Measurements from ENCODE around the gene ZNF318. TPM values are rescaled to one million over a fixed set of nuclear protein-coding genes. Genes with fewer than 3 reads are reported as not detected.
"Not testable (repeated sequence)": the region's sequence is repeated elsewhere in the genome, so short reads cannot be mapped to it uniquely, and the experiment has no call there.

Gene ZNF318
- total RNA-seq, 4 donors from 2014 or later, result 5.6 to 13.5 (median 8.1) TPM

DNA sequence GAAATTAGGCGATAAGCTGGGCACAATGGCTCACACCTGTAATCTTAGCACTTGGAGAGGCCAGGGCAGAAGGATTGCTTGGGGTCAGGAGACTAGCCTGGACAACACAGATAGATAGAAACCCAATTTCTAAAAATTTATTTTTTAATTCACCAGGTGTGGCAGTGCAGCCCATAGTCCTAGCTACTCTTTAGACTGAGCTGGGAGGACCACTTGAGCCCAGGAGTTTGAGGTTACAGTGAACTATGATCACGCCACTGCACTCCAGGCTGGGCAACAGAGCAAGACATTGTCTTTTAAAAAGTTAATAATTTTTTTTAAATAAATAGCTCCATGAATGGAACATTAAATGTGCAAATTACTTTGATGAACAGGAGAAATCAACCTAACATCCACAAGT, 8.2 kb downstream of the ZNF318 start:
- Histone ChIP-seq H3K27ac (no peak overlapping the region), H3K4me3 (no peak overlapping the region), H3K9me3 (no peaks in the 10 kb centered on the region), H3K36me3 (peaks cover 0 to 92% (median 9%) of the 10 kb centered on the region in 3 donors), H3K4me1 (peaks cover 0 to 3% (median 0%) of the 10 kb centered on the region in 3 donors), H3K27me3 (no peaks in the 10 kb centered on the region)
- intact Hi-C loops (cut with DNase I), result no loop called here
- TF ChIP-seq, protein P1, sequence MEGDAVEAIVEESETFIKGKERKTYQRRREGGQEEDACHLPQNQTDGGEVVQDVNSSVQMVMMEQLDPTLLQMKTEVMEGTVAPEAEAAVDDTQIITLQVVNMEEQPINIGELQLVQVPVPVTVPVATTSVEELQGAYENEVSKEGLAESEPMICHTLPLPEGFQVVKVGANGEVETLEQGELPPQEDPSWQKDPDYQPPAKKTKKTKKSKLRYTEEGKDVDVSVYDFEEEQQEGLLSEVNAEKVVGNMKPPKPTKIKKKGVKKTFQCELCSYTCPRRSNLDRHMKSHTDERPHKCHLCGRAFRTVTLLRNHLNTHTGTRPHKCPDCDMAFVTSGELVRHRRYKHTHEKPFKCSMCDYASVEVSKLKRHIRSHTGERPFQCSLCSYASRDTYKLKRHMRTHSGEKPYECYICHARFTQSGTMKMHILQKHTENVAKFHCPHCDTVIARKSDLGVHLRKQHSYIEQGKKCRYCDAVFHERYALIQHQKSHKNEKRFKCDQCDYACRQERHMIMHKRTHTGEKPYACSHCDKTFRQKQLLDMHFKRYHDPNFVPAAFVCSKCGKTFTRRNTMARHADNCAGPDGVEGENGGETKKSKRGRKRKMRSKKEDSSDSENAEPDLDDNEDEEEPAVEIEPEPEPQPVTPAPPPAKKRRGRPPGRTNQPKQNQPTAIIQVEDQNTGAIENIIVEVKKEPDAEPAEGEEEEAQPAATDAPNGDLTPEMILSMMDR (IDR thresholded peaks at IDR 0.05), result no peak
- no peak for TF ChIP-seq POLR2A (IDR thresholded peaks at IDR 0.05)
- no peak for DNase-seq
- WGBS, 2 donors, result 92 to 100% methylated on average over 2 of the region's 2 CpGs

- H3K4me3 ChIP-seq, result no peak overlapping the region
- intact Hi-C loops (cut with DNase I), result no loop called here
- no peak for DNase-seq
- H3K27me3 ChIP-seq, result no peaks in the 10 kb centered on the region
- H3K36me3 ChIP-seq, result peaks cover 5 to 100% (median 13%) of the 10 kb centered on the region in 3 donors
- H3K9me3 ChIP-seq, result no peaks in the 10 kb centered on the region
- H3K4me1 ChIP-seq, result no peaks in the 10 kb centered on the region
- 86 to 100% methylated on average over 1 of the region's 1 CpG for WGBS, 2 donors
- H3K27ac ChIP-seq, result no peak overlapping the region
- TF ChIP-seq, protein P1 (IDR thresholded peaks at IDR 0.05), result no peak
- no peak for TF ChIP-seq POLR2A (IDR thresholded peaks at IDR 0.05)
Observed at GRCh38 chr6:43359831-43360230, 9.6 kb downstream of the ZNF318 start.

DNA sequence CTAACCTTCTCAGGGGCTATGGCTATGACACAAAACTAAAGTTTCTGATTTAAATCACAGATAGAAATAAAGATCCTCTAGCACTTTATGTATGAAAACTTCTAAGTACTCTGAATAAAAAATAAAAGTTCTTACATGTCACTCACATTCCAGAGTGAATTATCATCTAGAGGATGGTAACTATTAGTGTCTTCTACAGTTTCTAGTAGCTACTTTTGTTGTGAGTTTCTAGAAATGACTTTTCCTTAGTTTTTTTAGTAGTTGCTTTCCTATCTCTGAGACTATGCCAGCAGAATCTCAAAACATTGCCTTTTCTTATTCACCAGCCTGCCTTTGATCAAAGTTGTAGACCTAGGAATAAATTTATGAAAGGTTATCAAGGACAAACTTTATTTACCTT, 10.1 kb downstream of the ZNF318 start:
- Histone ChIP-seq H3K27ac (no peak overlapping the region), H3K4me1 (no peaks in the 10 kb centered on the region), H3K4me3 (no peak overlapping the region), H3K9me3 (no peaks in the 10 kb centered on the region), H3K36me3 (peaks cover 5 to 100% (median 13%) of the 10 kb centered on the region in 3 donors), H3K27me3 (no peaks in the 10 kb centered on the region)
- intact Hi-C loops (cut with DNase I), result no loop called here
- DNase-seq, result no peak
- no peak for TF ChIP-seq POLR2A (IDR thresholded peaks at IDR 0.05)
- TF ChIP-seq, protein P1 (IDR thresholded peaks at IDR 0.05), result no peak

- intact Hi-C loops (cut with DNase I), result no loop called here
- TF ChIP-seq POLR2A (IDR thresholded peaks at IDR 0.05), result no peak
- TF ChIP-seq, protein P1 (IDR thresholded peaks at IDR 0.05), result peak in 1 of 6 experiments; percentile 20
- Histone ChIP-seq H3K36me3 (peaks cover 5 to 100% (median 13%) of the 10 kb centered on the region in 3 donors), H3K27me3 (no peaks in the 10 kb centered on the region), H3K4me3 (no peak overlapping the region), H3K27ac (no peak overlapping the region), H3K4me1 (no peaks in the 10 kb centered on the region), H3K9me3 (no peaks in the 10 kb centered on the region)
- 82 to 87% methylated on average over 2 of the region's 2 CpGs for WGBS, 2 donors
- no peak for DNase-seq
Observed at GRCh38 chr6:43355862-43356590, 13.4 kb downstream of the ZNF318 start.

DNA sequence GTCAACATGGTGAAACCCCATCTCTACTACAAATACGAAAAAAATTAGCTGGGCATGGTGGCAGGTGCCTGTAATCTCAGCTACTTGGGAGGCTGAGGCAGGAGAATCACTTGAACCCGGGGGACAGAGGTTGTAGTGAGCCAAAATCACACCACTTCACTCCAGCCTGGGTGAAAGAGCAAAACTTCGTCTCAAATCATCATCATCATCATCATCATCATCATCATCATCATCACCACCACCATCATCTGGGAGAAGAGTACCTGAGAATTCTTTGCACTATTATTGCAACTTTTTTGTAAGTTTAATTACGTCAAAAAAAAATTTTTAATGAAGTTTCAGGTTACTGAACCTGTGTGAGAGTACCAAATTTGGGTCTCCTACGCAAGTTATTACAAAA, 17.5 kb downstream of the ZNF318 start:
- intact Hi-C loops (cut with DNase I); H3K27ac ChIP-seq; H3K9me3 ChIP-seq; H3K4me1 ChIP-seq; DNase-seq; H3K4me3 ChIP-seq; H3K27me3 ChIP-seq: not testable (repeated sequence)
- WGBS, 2 donors, result 91 to 92% methylated on average over 5 of the region's 5 CpGs
- peaks cover 14 to 100% (median 18%) of the 10 kb centered on the region in 3 donors for H3K36me3 ChIP-seq
